HCT116 (cell line): ENCODE measurements around the gene SIRPB2. TPM values are rescaled to one million over a fixed set of nuclear protein-coding genes. Genes with fewer than 3 reads are reported as not detected.
A peak's percentile ranks its signal among the peaks of the same experiment; 100 is the strongest.

Experiments
- ATAC-seq: fragments of 200-7000 bp; cut with Tn5 transposase; 2 replicates; pipeline ENCODE4 v1.9.1; 2020; ENCODE audit warnings: mild to moderate bottlenecking, moderate library complexity
- BruUV-seq: library from RNA; stranded (reverse); fragments of 400-500 nt; replicated peaks from 2 replicates; lab custom pipeline; 2021; lab: Mats Ljungman, UMichigan
- CTCF ChIA-PET: fragments of 300-600 bp; sonication (Branson Sonifier 250); formaldehyde crosslinking; loops from one replicate; lab custom pipeline; 2021; ENCODE audit warnings: antibody characterized with exemption; lab: Charles Lee
- POLR2A ChIA-PET: fragments of 300-600, 350-600 bp; sonication (Branson Sonifier 250); formaldehyde crosslinking; loops from one replicate; lab custom pipeline; 2021; ENCODE audit warnings: antibody characterized with exemption; lab: Charles Lee
- RAD21 ChIA-PET, 2 experiments: fragments of 300-600 bp; sonication (Branson Sonifier 250); formaldehyde crosslinking; loops; one replicate each; lab custom pipeline; 2023; ENCODE audit warnings: low total read pairs in 2 of 2; ENCODE audit not compliant: uncharacterized antibody in 2 of 2, unreplicated experiment in 2 of 2, low non-redundant PET in 1 of 2; lab: Charles Lee
- DNase-seq: peaks from one replicate; pipeline ENCODE4 v3.0.0-alpha.2; 2010; ENCODE audit warnings: low read depth, low spot score
- H2AFZ ChIP-seq: fragments of 200-600 bp; shearing (Covaris generic), sonication (generic); 2 replicates; pipeline ENCODE4 v1.6.1; 2017; ENCODE audit warnings: low read depth, mixed run types, mixed read lengths, antibody characterized with exemption, low read length; ENCODE audit not compliant: poor library complexity, severe bottlenecking
- H3K27ac ChIP-seq: 2 replicates; pipeline ENCODE4 v1.5.1; 2012; ENCODE audit warnings: low read depth, low read length
- H3K27me3 ChIP-seq: fragments of 200-600 bp; sonication (generic); 2 replicates; pipeline ENCODE4 v1.6.1; 2016; ENCODE audit warnings: mixed run types, low read length, mixed read lengths; ENCODE audit not compliant: insufficient read depth
- H3K36me3 ChIP-seq, 2 experiments: fragments of 200-500 bp in 1 of 2; fragments of 200-600 bp in 1 of 2; sonication (Bioruptor generic) in 1 of 2; sonication (generic) in 1 of 2; 2 replicates each; pipeline versions ENCODE4 v1.5.1 to v1.6.1; 2014 to 2016; ENCODE audit warnings: low read length in 2 of 2, inconsistent platforms in 1 of 2, mixed read lengths in 1 of 2, mixed run types in 1 of 2; ENCODE audit not compliant: insufficient read depth in 2 of 2, control insufficient read depth in 1 of 2
- H3K4me1 ChIP-seq, 2 experiments: fragments of 200-600 bp in 1 of 2; sonication (generic) in 1 of 2; 2 replicates each; pipeline versions ENCODE4 v1.5.1 to v1.6.1; 2012 to 2017; ENCODE audit warnings: low read length in 2 of 2, inconsistent platforms in 1 of 2, mild to moderate bottlenecking in 1 of 2, mixed read lengths in 1 of 2, mixed run types in 1 of 2, moderate library complexity in 1 of 2; ENCODE audit not compliant: insufficient read depth in 2 of 2, control insufficient read depth in 1 of 2
- H3K4me2 ChIP-seq: fragments of 200-600 bp; sonication (generic); 2 replicates; pipeline ENCODE4 v1.6.1; 2017; ENCODE audit warnings: mixed run types, low read length, mixed read lengths
- H3K4me3 ChIP-seq, 2 experiments: fragments of 200-600 bp in 1 of 2; sonication (generic) in 1 of 2; replicated peaks in 1 of 2; 2 replicates each; pipeline ENCODE4 v1.5.1; 2011 to 2016; ENCODE audit warnings: low read length in 2 of 2, control low read depth in 1 of 2, low read depth in 1 of 2, mild to moderate bottlenecking in 1 of 2, mixed read lengths in 1 of 2, mixed run types in 1 of 2
- H3K79me2 ChIP-seq: fragments of 200-600 bp; sonication (generic); 2 replicates; pipeline ENCODE4 v1.6.1; 2017; ENCODE audit warnings: mild to moderate bottlenecking, mixed run types, low read length, moderate library complexity, mixed read lengths; ENCODE audit not compliant: insufficient read depth
- H3K9ac ChIP-seq: fragments of 200-600 bp; sonication (generic); 2 replicates; pipeline ENCODE4 v1.6.1; 2016; ENCODE audit warnings: low read length, mixed read lengths
- H3K9me2 ChIP-seq: fragments of 200-600 bp; sonication (generic), shearing (Covaris generic); 2 replicates; pipeline ENCODE4 v1.6.1; 2017; ENCODE audit warnings: mixed run types, mild to moderate bottlenecking, moderate library complexity; ENCODE audit not compliant: insufficient read depth
- H3K9me3 ChIP-seq, 2 experiments: fragments of 200-500 bp in 1 of 2; fragments of 200-600 bp in 1 of 2; sonication (Bioruptor generic) in 1 of 2; sonication (generic) in 1 of 2; 2 replicates each; pipeline ENCODE4 v1.6.1; 2014 to 2017; ENCODE audit warnings: low read length in 2 of 2, mixed read lengths in 2 of 2, inconsistent platforms in 1 of 2, low read depth in 1 of 2, mild to moderate bottlenecking in 1 of 2, mixed run types in 1 of 2, moderate library complexity in 1 of 2; ENCODE audit not compliant: control insufficient read depth in 1 of 2, insufficient read depth in 1 of 2
- H4K20me1 ChIP-seq: fragments of 200-600 bp; sonication (generic), shearing (Covaris generic); 2 replicates; pipeline ENCODE4 v1.6.1; 2017; ENCODE audit warnings: mixed run types, mild to moderate bottlenecking, moderate library complexity; ENCODE audit not compliant: insufficient read depth
- EGR1 ChIP-seq: IDR thresholded peaks from 2 replicates; pipeline ENCODE4 v1.6.1; 2012; ENCODE audit warnings: low read depth
- JUND ChIP-seq: IDR thresholded peaks from 2 replicates; pipeline ENCODE4 v1.6.1; 2012
- intact Hi-C: fragments of 100-400 bp; cut with micrococcal nuclease; formaldehyde crosslinking; loops from 2 replicates; pipeline ENCODE4 v1.10.0; 2022
- total RNA-seq: library from RNA; stranded (reverse); gene quantifications from one replicate; pipeline ENCODE4 v1.2.1, GENCODE V29; 2021; ENCODE audit not compliant: unreplicated experiment
- TF ChIP-seq, protein P1 (sequence below): IDR thresholded peaks from 2 replicates; pipeline ENCODE4 v1.6.1; 2012; ENCODE audit warnings: low read depth
- TF ChIP-seq, protein P2 (sequence below): IDR thresholded peaks from 2 replicates; pipeline ENCODE4 v1.6.1; 2011; ENCODE audit warnings: mild to moderate bottlenecking, low read length, moderate library complexity; ENCODE audit not compliant: insufficient replicate concordance; ENCODE audit errors: extremely low read depth
- TF ChIP-seq, protein P3 (sequence below), 3 experiments: fragments of 200-600 bp in 1 of 3; sonication (generic) in 1 of 3; IDR thresholded peaks in 2 of 3; conservative IDR thresholded peaks in 1 of 3; 2 replicates each; pipeline ENCODE4 v1.5.1; 2012 to 2017; ENCODE audit warnings: low read depth in 2 of 3, low read length in 2 of 3, antibody characterized with exemption in 1 of 3, borderline replicate concordance in 1 of 3, control low read depth in 1 of 3, mild to moderate bottlenecking in 1 of 3, mixed read lengths in 1 of 3, mixed run types in 1 of 3, moderate library complexity in 1 of 3; ENCODE audit not compliant: insufficient read depth in 1 of 3

The SIRPB2 gene
- total RNA-seq, 1 experiment from 2014 or later, result not detected

DNA sequence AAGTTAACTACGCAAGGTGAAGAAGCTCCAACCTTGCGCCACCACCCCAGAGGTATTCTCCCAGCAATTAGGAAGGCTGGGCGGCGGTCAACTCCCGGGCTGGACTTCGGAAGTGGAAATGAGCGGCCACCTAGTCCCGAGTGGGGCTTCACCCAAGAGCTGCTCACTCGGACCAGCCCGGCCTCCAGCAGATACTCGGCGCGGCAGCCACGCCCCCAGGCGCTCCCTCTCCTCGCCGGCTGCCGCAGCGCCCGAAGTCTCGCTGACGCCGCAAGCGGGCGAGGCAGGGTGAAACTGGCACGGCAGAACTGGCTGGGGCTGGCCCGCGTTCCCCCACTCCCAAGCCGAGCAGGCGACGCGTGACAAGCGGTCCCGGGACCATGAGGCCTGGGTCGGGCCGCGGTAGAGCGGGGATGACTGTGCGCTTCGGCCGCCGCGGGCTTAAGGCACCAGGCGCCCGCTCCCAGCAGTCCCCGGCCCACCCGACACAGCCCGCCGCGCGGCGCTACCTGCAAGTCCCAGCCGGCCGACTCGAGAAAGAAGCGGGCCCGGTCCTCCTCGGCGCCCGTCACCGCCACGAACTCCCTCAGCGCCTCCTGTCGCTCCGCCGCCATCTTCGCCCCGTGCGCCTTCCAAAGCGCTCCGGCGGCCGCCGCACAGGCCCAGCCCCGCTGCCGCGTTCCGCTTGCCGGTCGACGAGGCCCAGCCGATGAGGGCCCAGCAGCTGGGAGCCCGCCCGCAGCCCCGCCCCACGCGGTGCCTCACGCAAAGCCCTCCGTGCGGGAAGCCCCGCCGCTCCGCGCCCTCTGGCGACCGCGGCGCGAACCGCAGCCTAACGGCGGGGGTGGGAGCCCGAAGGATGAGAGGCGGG lies 24.8 kb downstream of the SIRPB2 start, which contains the start of gene NSFL1C (continued):
- TF ChIP-seq, protein P1, sequence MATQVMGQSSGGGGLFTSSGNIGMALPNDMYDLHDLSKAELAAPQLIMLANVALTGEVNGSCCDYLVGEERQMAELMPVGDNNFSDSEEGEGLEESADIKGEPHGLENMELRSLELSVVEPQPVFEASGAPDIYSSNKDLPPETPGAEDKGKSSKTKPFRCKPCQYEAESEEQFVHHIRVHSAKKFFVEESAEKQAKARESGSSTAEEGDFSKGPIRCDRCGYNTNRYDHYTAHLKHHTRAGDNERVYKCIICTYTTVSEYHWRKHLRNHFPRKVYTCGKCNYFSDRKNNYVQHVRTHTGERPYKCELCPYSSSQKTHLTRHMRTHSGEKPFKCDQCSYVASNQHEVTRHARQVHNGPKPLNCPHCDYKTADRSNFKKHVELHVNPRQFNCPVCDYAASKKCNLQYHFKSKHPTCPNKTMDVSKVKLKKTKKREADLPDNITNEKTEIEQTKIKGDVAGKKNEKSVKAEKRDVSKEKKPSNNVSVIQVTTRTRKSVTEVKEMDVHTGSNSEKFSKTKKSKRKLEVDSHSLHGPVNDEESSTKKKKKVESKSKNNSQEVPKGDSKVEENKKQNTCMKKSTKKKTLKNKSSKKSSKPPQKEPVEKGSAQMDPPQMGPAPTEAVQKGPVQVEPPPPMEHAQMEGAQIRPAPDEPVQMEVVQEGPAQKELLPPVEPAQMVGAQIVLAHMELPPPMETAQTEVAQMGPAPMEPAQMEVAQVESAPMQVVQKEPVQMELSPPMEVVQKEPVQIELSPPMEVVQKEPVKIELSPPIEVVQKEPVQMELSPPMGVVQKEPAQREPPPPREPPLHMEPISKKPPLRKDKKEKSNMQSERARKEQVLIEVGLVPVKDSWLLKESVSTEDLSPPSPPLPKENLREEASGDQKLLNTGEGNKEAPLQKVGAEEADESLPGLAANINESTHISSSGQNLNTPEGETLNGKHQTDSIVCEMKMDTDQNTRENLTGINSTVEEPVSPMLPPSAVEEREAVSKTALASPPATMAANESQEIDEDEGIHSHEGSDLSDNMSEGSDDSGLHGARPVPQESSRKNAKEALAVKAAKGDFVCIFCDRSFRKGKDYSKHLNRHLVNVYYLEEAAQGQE, result no peak
- peak; percentile 36; the same call in 1 of the 2 replicates for TF ChIP-seq JUND

DNA sequence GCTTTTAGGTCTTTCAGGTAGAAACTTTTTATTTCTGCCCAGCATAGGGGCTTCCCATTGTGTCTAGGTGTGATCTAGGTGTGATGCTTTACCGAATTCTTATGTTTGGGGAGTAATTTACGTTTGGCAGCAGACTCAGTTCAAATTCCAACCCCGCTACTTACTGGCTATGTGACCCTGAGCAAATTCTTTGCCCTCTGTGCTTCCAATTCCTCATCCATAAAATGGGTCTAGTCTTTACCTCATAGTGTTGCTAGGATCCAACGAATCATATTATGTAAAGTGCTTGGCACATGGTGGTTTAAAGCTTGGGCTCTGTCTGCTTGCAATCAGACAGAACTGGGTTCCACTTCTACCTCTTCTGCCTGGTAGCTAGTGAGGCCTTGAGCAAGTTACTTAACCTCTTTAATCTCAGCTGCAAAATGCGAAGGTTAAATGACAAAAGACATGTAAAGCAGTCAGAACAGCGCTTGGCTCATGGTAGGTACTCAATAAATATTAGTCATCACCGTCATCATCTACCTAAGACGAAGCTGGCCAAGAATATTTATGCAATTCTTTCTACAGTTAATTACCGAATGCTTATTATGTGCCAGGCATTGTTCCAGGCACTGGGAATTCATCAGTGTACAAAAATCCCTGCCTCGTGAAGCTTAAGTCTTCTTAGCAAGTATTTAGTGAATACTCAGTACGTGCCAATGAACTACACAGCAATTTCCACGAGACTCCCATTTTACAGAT lies 25.6 kb downstream of the SIRPB2 start:
- POLR2A ChIA-PET, result no interaction called here
- Histone ChIP-seq H3K36me3 (peaks cover 19 to 33% of the 10 kb centered on the region in 2 experiments; a peak in 3 of 4 replicates), H3K4me3 (peak overlapping the region; percentile 75 to 86), H3K27ac (no peak overlapping the region), H4K20me1 (peaks cover 6% of the 10 kb centered on the region; the same call in 1 of the 2 replicates), H3K4me1 (peaks cover 12 to 29% of the 10 kb centered on the region in 2 experiments), H3K79me2 (peaks cover 56% of the 10 kb centered on the region), H3K9me2 (no peaks in the 10 kb centered on the region), H3K9me3 (no peaks in the 10 kb centered on the region), H3K27me3 (no peaks in the 10 kb centered on the region), H3K4me2 (peak overlapping the region; percentile 90), H2AFZ (no peak overlapping the region), H3K9ac (peak overlapping the region; percentile 95)
- intact Hi-C loops, result loop anchor here (1.0 to 10.0 kb wide), 4 partner anchors 138 to 347 kb away; partner anchors contain the start of genes PSMF1 and SDCBP2
- ATAC-seq (no peak), DNase-seq (no peak)
- TSS peak; percentile 42 for BruUV-seq
- RAD21 ChIA-PET, result no interaction called here
- CTCF ChIA-PET, result interaction anchor here (1.2 to 2.3 kb wide), 2 partner anchors 38 to 312 kb away, joined by 3 to 18 read pairs; no protein-coding TSS in a partner anchor
- TF ChIP-seq, protein P2, sequence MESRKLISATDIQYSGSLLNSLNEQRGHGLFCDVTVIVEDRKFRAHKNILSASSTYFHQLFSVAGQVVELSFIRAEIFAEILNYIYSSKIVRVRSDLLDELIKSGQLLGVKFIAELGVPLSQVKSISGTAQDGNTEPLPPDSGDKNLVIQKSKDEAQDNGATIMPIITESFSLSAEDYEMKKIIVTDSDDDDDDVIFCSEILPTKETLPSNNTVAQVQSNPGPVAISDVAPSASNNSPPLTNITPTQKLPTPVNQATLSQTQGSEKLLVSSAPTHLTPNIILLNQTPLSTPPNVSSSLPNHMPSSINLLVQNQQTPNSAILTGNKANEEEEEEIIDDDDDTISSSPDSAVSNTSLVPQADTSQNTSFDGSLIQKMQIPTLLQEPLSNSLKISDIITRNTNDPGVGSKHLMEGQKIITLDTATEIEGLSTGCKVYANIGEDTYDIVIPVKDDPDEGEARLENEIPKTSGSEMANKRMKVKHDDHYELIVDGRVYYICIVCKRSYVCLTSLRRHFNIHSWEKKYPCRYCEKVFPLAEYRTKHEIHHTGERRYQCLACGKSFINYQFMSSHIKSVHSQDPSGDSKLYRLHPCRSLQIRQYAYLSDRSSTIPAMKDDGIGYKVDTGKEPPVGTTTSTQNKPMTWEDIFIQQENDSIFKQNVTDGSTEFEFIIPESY, result no peak
- TF ChIP-seq, protein P3, sequence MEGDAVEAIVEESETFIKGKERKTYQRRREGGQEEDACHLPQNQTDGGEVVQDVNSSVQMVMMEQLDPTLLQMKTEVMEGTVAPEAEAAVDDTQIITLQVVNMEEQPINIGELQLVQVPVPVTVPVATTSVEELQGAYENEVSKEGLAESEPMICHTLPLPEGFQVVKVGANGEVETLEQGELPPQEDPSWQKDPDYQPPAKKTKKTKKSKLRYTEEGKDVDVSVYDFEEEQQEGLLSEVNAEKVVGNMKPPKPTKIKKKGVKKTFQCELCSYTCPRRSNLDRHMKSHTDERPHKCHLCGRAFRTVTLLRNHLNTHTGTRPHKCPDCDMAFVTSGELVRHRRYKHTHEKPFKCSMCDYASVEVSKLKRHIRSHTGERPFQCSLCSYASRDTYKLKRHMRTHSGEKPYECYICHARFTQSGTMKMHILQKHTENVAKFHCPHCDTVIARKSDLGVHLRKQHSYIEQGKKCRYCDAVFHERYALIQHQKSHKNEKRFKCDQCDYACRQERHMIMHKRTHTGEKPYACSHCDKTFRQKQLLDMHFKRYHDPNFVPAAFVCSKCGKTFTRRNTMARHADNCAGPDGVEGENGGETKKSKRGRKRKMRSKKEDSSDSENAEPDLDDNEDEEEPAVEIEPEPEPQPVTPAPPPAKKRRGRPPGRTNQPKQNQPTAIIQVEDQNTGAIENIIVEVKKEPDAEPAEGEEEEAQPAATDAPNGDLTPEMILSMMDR (IDR thresholded peaks at IDR 0.05 in 2 of 3, conservative IDR thresholded peaks at IDR 0.05 in 1 of 3; ENCODE audit: borderline replicate concordance in 1 of 3, insufficient read depth in 1 of 3, low read depth in 2 of 3, low read length in 2 of 3), result no peak
- no peak for TF ChIP-seq EGR1
